ENCODE data around the gene SYTL1. TPM values are rescaled to one million over a fixed set of nuclear protein-coding genes. Genes with fewer than 3 reads are reported as not detected.
A peak's percentile ranks its signal among the peaks of the same experiment; 100 is the strongest.

SYTL1 gene, protein sequence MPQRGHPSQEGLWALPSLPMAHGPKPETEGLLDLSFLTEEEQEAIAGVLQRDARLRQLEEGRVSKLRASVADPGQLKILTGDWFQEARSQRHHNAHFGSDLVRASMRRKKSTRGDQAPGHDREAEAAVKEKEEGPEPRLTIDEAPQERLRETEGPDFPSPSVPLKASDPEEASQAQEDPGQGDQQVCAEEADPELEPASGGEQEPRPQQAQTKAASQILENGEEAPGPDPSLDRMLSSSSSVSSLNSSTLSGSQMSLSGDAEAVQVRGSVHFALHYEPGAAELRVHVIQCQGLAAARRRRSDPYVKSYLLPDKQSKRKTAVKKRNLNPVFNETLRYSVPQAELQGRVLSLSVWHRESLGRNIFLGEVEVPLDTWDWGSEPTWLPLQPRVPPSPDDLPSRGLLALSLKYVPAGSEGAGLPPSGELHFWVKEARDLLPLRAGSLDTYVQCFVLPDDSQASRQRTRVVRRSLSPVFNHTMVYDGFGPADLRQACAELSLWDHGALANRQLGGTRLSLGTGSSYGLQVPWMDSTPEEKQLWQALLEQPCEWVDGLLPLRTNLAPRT
- 1.4 and 2.9 TPM in 2 replicates for total RNA-seq (2014; rRNA removed; shearing (Covaris generic))

DNA sequence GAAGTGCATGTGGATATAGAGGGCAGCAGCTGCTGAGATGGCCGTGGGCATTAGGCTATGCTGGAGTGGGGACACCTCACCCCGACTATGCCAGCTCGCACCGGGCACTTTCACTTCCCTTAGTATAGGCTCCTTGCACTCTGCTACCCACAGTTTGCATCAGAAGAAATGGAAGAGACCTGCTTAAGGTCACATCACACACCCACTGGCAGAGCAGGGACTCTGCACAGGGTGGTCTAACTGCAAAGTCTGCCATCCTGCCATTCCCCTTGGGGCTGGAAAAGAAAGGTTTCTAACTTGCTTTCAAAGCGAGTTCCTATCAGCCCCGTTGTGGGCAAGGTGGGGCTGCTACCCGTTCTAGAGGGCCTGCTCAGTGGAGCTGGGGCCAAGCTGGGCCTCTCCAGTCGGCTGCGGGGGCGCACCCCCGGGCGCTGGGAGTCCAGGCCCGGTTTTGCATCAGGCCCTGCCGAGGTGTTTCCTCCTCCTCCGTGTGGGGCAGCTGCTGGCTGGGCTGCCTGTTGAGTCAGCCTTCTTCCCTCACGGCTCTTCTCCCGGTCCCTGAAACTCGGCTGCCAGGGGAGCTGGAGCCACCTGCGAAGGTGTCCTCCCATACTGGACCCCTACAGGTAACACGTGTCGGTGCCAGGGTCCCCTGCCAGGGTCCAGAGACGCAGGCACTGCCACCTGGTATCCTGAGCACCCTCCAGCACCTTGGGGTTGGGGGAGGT is at the start of gene SYTL1:
SYTL1 (plus strand) TSS at position 498 of the 728 bp plus-strand sequence. CDS start 3,313 bp downstream, outside the sequence.
- DNase-seq (ENCODE audit: low read depth) = peak; percentile 81

DNA sequence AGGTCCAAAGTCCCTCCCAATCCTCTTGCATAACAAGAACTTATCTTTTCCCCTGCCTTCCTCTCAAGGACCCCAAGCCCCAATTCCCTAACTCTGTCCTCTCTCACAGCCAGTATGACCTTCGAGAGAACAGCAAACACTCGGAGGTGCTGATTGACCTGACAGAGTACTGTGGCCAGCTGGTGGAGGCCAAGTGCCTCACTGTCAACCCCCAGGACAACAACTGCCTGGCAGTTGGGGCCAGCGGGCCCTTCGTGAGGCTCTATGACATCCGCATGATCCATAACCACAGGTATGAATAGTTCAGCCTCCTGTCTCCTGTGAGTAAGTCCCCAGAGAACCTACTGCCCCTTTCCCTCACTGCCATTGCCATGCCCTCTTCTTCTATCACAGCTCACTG is 49.7 kb upstream of the SYTL1 start:
- DNase-seq (ENCODE audit: low read depth) = peak; percentile 92

DNA sequence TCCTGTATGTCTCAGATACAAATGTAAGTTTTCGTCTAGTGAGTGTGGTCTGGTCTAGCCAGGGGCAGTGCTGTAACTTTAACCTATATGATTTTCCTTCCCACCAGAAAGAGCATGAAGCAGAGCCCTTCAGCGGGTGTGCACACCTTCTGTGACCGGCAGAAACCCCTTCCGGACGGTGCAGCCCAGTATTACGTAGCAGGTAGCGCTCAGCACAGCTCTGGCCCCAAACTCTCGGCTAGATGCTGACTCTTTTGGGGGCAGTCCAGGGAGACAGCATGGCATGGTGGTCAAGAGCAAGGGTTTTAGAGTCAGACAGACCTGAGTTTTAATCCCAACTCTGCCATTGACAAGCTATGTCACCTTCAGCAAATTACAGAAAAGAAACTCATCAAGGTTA is 47.9 kb upstream of the SYTL1 start:
- DNase-seq (ENCODE audit: low read depth) = no peak

DNA sequence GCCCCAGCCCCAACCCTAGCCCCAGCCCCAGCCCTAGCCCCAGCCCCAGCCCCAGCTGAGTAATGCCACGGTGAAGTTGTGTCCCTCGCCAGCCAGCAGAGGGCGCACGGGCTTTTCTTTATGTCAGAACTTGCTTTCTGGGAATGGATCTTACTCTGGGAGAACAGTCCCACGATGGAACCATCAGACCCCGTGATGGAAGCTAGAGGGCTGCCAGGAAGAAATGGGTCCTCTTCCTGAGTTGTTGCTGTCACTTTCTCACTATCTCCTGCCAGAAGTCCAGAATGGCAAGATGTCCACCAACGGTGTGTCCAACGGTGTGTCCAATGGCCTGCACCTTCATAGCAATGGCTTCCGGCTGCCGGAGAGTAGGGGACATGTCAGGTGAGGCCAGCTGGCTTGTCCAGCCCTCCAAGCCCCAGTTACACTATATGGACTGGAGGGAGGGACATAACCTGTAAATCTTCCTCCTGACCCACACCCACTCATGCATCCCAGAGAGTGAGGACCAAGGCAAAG is 45.0 kb upstream of the SYTL1 start:
- DNase-seq (ENCODE audit: low read depth) = peak; percentile 58

DNA sequence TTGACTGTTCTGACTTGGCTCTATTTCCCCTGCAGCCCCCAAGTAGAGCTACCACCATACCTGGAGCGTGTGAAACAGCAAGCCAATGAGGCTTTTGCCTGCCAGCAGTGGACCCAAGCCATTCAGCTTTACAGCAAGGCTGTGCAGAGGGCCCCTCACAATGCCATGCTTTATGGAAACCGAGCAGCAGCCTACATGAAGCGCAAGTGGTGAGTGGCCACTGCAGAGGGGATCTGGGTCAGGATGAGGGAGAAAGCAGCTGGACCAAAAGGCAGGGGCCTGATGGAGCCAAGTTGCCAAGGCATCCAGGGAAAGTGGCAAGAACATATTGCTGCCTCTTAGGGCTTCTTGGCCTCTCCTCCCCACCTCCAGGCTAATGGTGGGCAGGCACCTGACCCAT is 43.9 kb upstream of the SYTL1 start:
- no peak for DNase-seq (ENCODE audit: low read depth)

DNA sequence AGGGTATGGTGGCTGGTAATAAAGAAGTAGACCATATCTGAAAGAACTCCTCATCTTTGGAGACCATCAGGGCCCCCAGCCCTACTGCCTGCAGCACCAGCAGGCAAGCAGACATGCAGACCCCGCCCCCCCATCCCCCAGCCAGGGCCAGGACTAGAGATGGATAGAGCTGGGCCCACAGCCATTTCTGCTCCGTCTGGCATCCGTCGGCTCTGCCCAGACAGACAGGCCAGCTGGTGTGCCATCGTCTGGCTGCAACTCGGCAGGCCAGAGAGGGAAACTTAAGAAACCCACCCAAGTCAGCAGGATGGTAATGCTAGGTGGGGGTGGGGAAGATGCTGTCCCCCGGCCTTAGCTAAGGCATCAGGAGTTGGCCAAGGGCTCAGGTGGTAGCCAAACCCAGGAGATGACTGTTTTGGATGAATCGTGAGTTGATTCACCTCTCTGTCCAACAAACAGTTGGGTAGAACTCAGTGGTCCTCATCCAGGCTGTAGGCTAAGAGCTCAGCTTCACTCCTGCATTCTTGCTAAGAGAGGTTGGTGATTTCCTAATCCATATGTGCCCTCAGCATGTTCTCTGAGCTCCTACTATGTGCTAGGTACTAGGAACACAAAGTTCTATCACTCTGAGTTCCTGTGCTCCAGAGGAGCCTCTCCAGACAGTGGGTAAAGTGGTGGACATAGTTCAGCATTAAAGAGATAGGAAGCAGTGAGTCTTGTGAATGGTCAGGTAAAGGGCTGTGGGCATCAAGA is 43.0 kb upstream of the SYTL1 start:
- DNase-seq (ENCODE audit: low read depth) = peak; percentile 17

DNA sequence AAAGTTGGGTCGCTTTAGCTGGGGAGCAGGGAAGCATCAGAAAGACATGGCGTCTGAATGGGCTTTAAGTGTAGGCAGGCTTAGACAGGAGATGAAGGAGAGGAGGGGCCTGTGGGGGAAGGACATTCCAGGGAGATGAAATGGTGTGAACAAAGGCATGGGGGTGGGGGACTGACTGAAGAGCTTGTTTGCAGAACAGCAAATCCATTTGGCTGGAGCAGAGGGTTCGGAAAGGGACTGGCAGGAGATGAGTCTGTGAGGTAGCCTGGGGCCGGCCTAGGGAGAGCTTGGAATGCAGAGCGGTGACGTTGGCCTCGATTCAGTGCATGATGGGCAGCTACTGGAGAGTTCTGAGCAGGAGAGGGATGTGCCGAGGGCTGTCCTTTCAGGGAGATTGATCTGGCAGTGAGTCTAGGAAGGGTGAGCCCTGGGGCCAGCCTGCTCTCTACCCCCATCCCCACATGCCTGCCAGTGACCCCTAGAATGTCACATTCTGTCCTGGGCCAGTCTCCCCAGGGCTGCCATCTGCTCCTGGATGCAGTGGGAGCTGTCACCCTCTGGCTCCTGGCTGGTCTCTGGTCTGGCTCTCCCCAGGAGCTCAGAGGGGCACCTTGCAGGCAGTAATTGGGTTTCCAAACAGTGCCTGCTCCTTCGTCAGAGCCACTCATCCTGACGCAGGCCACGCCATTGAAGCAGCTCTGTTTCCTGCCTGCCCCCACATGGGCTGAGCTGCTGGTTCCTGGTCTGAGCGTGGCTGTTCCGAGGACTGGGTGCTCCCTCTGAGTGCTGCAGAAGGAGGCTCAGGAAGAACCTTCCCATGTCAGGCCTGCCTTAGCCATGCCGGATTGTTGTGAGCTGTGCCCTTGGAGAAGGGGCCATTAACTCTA is 42.2 kb upstream of the SYTL1 start:
- peak; percentile 99 for DNase-seq (ENCODE audit: low read depth)

DNA sequence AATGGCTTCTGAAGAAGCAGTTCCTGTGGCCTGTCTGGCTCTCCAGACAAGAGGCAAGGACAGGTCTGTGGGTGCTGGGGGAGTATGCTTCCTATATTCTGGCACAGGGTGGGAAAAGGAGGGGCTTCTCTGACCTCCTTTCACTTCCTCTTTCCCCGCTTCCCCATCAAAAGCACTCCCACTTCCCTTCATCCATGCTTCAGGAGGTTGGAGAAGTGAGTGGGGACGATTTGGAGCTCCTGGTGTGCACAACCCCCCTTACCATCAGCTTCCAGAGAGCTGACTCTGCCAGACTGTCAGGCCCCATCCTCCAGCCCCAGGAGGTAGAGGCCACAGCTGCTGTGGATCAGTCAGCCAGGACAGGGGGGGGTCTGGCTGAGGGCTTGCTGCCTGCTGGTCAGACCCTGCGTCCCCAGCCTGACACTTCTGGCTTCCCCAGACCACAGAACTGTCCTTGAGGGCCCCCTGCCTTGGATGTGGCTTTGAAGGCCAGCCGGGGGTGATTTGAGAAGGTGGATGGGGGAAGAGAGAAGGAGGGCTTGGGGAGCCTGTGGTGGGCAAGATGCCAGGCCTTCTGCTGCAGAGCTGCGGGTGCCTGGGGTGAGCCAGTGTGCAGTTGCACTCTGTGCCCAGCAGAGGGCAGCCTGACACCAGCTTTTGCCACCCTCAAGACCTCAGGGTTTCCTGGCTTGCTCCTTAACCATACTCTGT is 41.3 kb upstream of the SYTL1 start:
- peak; percentile 88 for DNase-seq (ENCODE audit: low read depth)

DNA sequence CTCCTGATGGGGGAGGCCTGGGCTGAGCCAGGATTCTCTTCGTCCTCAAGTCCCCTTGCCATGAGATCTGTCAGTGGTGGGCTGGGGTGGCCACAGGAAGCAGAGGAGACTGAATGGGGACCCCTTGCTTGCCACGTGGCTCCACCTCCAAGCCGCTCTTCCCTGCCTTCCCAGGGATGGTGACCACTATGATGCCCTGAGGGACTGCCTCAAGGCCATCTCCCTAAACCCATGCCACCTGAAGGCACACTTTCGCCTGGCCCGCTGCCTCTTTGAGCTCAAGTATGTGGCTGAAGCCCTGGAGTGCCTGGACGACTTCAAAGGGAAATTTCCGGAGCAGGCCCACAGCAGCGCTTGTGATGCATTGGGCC is 40.8 kb upstream of the SYTL1 start:
- DNase-seq (ENCODE audit: low read depth) = no peak

DNA sequence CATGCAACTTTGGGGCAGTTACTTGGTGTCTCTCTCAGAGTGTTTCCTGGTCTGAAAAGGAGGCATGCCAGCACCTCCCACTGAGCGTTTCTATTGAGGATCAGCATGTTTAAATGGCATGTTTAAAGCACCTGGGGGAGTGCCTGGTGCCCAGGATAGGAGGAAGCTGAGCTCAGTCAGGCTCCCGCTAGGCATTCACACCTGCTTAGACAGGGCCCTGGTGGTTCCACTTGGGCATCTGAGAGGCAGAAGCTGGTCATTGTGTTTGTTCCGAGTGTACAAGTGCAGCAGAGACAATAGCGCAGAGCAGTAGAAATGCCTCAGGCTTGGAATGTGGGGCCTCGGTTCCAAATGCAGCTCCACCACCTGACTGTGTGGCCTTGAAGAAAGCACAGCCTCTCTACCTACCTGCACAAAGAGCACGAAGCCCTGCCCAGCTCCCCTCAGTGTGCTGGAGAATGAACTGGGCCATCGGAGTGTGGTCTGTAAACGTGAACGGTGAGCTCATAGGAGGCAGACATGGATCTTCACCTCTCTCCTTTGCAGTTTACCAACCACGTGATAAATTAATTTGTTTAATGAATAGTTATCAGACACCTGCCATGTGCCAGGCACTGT is 40.1 kb upstream of the SYTL1 start:
- no peak for DNase-seq (ENCODE audit: low read depth)

DNA sequence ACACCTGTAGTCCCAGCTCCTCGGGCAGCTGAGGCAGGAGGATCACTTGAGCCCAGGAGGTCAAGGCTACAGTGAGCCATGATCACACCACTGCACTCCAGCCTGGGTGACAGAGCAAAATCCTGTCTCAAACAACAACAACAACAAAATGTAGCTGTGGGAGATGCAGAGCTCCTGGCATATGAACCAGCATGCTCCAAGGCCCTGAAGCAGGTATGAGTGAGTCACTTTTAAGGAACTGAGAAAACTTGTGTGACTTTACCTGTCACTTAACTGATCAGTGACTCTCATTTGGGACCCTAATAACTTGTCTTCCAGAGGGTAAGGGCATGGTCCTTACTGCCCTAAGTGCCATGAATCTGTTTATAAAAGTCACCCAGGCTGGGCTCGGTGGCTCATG is 39.2 kb upstream of the SYTL1 start:
- DNase-seq (ENCODE audit: low read depth) = no peak

DNA sequence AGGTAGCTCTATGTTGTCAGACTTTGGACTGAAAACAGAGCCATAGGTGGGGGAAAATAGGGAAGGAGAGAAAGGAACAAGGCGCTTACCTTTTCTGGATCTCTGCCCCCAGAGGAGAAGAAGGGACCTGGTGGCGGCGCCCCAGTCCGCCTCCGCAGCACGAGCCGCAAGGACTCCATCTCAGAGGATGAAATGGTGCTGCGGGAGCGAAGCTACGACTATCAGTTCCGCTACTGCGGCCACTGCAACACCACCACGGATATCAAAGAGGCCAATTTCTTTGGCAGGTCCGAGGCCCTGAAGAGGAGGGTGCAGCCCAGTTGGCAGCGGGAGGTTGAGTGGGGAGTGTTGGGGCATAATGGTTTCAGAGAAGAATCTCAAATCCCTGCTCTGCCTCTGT is 38.3 kb upstream of the SYTL1 start:
- no peak for DNase-seq (ENCODE audit: low read depth)

DNA sequence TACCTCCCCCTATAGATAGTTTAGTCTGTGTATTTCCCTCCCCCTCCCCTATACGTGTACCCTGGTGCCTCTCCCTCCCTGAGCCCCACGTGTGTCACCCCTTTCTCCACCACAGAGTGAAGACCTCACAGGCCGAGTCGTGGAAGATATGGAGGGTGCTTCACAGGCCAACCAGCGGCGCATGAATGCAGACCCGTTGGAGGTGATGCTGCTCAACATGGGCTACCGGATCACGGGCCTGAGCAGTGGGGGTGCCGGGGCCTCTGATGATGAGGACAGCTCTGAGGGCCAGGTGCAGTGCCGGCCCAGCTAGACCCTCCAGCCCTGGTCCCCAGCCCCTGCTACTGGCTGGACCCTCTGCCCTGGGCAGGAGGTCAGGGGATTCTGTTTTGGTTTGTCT is 35.8 kb upstream of the SYTL1 start:
- no peak for DNase-seq (ENCODE audit: low read depth)

DNA sequence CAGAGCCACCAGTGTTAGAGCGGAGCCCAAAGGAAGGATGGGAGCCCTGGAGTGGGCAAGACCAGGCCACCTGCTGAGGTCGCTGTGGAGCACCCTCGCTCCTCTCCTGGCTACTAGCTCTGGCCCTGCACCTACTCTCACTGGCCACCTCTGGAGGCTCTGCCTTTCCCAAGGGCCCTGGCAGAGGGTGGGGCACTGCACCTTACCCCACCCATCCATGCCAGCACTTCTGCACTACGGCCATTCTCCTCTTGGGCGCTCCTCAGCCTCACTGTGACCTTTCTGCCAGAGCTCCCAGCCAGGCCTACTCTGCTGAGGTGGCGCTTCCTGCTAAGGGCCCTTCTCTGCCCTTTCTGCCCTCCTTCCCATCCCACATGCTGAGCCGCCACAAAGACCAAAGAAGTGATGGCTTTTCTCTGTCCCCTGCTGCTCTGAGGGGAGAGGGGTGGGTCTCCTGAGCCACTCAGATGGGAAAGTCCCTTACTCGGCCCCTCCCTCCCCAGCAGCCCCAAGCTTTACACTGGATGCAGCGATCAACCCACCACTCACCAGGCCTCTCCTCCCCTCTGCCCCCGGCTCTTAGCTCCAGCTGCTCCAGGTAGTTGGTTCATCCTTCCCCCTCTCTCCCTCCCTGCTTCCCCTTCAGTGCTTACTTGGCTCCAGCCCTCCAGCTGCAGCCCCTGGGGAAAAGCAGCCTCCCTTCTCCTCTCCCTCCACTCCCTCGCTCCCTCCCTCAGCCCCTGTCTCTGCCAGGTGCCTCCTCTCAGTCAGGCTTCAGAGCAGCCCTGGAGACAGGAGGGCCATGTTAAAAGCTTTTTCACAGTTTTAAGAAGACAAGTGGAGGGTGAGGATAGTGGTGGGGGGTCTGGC is 34.7 kb upstream of the SYTL1 start:
- no peak for DNase-seq (ENCODE audit: low read depth)

DNA sequence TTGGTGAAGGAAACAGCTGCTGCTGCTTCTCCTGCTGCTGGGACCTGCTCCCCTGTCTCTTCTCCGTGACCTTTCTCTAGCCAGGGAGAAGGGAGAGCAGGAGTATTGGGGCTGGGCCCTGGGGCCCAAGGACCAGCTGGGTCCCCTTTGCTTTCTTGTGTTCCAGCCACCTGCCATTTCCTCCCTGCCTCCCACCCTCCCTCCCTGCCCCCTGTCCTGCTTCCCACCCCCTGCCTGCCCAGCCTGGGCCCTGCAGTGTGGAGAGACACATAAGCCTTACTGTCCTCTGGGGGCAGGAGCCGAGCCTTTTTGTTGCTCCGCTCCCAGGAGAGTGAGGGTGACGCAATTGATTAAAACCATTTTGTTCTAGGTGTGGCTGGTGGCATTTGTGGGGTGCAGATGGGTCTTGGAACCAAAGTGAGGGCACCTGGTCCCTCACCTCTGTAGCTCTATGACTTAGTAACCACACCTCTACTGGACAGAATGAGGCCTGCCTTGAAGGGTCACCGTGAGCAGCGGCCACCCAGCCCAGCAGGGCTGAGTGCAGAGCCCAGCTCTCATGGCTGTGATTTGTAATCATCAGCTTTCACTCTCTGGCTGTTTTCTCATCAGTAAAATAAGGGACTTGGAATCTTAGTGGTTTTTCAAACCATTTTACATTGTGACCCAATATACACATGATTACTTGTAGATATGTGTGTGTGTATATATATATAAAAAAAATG is 33.8 kb upstream of the SYTL1 start:
- no peak for DNase-seq (ENCODE audit: low read depth)

DNA sequence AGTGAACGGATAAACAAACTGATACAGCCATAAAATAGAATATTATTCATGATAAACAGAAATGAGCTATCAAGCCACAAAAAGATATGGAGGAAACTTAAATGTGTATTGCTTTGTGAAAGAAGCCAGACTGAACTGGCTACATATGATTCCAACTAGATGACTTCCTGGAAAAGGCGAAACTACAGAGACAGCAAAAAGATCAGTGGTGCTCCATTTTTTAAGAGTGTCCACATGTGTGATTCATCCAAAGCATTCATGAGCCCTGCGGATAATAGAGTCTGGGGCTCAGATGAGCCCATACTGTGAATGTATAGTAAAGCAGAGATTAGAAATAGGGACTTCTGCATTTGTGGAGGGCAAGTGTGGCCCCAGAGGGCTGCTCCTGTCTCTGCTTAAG is 27.7 kb upstream of the SYTL1 start:
- no peak for DNase-seq (ENCODE audit: low read depth)

DNA sequence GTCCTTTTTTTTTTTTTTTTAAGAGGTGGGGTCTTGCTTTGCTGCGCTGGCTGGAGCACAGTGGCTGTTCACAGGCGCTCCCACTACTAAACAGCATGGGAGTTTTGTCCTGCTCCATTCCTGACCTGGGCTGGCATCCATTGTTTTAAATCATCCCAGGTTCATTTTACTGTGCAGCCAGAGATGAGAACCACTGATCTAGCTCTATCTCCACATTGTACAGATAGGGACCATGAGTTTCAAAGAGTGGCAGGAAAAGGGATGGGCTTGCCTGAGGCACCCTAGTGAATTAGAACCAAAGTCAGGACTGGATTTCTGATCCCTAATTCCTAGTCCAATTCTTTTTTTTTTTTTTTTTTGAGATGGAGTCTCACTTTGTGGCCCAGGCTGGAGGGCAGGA is 27.1 kb upstream of the SYTL1 start:
- no peak for DNase-seq (ENCODE audit: low read depth)

DNA sequence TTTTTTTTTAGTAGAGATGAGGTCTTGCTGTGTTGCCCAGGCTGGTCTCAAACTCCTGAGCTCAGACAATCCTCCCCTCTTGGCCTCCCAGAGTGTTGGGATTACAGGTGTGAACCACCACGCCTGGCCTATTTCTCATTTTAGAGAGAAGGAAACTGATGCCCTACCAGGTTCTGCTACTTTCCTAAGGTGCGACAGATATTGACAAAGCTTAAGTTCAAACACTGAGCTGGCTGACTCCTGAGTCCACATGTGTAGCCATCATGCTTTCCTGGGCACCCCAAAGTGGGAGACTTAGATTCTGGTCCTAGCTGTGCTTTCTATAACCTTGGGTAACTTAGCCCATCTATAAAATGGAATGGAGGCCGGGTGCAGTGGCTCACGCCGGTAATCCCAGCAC is 25.0 kb upstream of the SYTL1 start:
- no peak for DNase-seq (ENCODE audit: low read depth)

All from M059J (cell line).